ENCODE results near the gene CYP2U1.

DNA sequence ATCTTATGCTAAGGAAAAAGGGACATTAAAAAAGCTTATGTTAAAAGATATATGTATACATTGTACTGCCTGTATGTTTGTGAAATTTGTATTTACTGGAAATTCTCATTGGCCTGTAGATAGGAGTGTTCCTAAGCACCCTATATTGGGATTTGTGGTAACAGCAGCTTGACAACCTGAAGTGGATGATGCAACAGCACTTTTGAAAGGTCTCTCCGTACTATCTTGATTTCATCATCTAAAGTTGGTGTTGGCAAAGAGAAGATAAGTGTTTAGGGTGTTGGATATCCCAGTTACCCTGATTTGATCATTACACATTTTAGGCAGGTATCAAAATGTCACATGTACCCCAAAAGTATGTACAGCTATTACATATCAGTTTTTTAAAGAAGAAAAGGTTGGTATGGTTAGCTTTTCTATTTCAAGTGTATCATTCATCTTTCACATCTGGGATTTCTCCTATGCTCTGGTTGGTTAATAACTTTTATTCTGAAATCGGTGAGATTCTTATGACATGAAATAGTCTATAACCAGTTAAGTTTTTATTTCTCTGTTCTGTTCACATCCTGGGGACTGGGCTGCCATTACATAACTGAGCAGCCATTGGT is 68.7 kb downstream of the CYP2U1 start:
- TF ChIP-seq POLR2A (IDR thresholded peaks at IDR 0.05) (no peak), EP300 (IDR thresholded peaks at IDR 0.05) (no peak)
- TF ChIP-seq, protein P1, sequence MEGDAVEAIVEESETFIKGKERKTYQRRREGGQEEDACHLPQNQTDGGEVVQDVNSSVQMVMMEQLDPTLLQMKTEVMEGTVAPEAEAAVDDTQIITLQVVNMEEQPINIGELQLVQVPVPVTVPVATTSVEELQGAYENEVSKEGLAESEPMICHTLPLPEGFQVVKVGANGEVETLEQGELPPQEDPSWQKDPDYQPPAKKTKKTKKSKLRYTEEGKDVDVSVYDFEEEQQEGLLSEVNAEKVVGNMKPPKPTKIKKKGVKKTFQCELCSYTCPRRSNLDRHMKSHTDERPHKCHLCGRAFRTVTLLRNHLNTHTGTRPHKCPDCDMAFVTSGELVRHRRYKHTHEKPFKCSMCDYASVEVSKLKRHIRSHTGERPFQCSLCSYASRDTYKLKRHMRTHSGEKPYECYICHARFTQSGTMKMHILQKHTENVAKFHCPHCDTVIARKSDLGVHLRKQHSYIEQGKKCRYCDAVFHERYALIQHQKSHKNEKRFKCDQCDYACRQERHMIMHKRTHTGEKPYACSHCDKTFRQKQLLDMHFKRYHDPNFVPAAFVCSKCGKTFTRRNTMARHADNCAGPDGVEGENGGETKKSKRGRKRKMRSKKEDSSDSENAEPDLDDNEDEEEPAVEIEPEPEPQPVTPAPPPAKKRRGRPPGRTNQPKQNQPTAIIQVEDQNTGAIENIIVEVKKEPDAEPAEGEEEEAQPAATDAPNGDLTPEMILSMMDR (IDR thresholded peaks at IDR 0.05): no peak
